Ectodermal cell (in vitro differentiated cells): ENCODE measurements around the gene HPCA.
A peak's percentile ranks its signal among the peaks of the same experiment; 100 is the strongest.

Experiments used
- H3K27ac ChIP-seq: 2 replicates; pipeline ENCODE4 v1.7.0; 2013; ENCODE audit warnings: mild to moderate bottlenecking, low read depth, low read length; ENCODE audit not compliant: insufficient read depth, poor library complexity, severe bottlenecking
- H3K27me3 ChIP-seq: 2 replicates; pipeline ENCODE4 v1.7.0; 2013; ENCODE audit warnings: mild to moderate bottlenecking, low read length; ENCODE audit not compliant: insufficient read depth, control insufficient read depth, poor library complexity, severe bottlenecking
- H3K36me3 ChIP-seq: one replicate; pipeline ENCODE4 v1.7.0; 2013; ENCODE audit warnings: low read length; ENCODE audit not compliant: control insufficient read depth, insufficient read depth
- H3K4me1 ChIP-seq: one replicate; pipeline ENCODE4 v1.7.0; 2013; ENCODE audit warnings: low read length; ENCODE audit not compliant: control insufficient read depth, insufficient read depth
- H3K4me3 ChIP-seq: 2 replicates; pipeline ENCODE4 v1.7.0; 2013; ENCODE audit warnings: low read depth, low read length, control low read depth; ENCODE audit not compliant: insufficient read depth
- H3K9me3 ChIP-seq: 2 replicates; pipeline ENCODE4 v1.7.0; 2013; ENCODE audit warnings: mild to moderate bottlenecking, low read length, moderate library complexity; ENCODE audit not compliant: control insufficient read depth
- WGBS, 2 experiments: methylation state at CpG; one replicate each; pipeline ENCODE4 v1.1.7; 2013; ENCODE audit warnings: missing lambda C conversion rate in 2 of 2; 5-methylcytosine and 5-hydroxymethylcytosine counted together

HPCA gene

GRCh38 chr1:32919811-32920733, 33.8 kb downstream of the HPCA start:
- peaks cover 26% of the 10 kb centered on the region for H3K27me3 ChIP-seq
- no peak overlapping the region for H3K4me3 ChIP-seq
- no peaks in the 10 kb centered on the region for H3K36me3 ChIP-seq
- no peaks in the 10 kb centered on the region for H3K9me3 ChIP-seq
- peaks cover 4% of the 10 kb centered on the region for H3K4me1 ChIP-seq
- no peak overlapping the region for H3K27ac ChIP-seq
- WGBS, 2 experiments = 92% methylated on average over 11 of the region's 11 CpGs

- WGBS, 2 experiments = 94% methylated on average over 7 of the region's 7 CpGs
- Histone ChIP-seq H3K27ac (no peak overlapping the region), H3K4me3 (no peak overlapping the region)
Measured at GRCh38 chr1:32920833-32921232, 34.5 kb downstream of the HPCA start.

GRCh38 chr1:32924881-32925344, 38.6 kb downstream of the HPCA start:
- peak overlapping the region; percentile 29 for H3K4me3 ChIP-seq
- H3K36me3 ChIP-seq = no peaks in the 10 kb centered on the region
- peaks cover 53% of the 10 kb centered on the region for H3K27me3 ChIP-seq
- H3K4me1 ChIP-seq = peaks cover 16% of the 10 kb centered on the region
- 1% methylated on average over 31 of the region's 31 CpGs for WGBS, 2 experiments
- no peaks in the 10 kb centered on the region for H3K9me3 ChIP-seq
- H3K27ac ChIP-seq = no peak overlapping the region

More at GRCh38 chr1:32920833-32921232, 34.5 kb downstream of the HPCA start:
- Histone ChIP-seq H3K9me3 (no peaks in the 10 kb centered on the region), H3K36me3 (no peaks in the 10 kb centered on the region), H3K4me1 (peaks cover 11% of the 10 kb centered on the region), H3K27me3 (peaks cover 33% of the 10 kb centered on the region)

- Histone ChIP-seq H3K4me3 (peak overlapping the region; percentile 29), H3K27ac (no peak overlapping the region), H3K27me3 (peaks cover 53% of the 10 kb centered on the region), H3K9me3 (no peaks in the 10 kb centered on the region), H3K36me3 (no peaks in the 10 kb centered on the region), H3K4me1 (peaks cover 16% of the 10 kb centered on the region)
- WGBS, 2 experiments = 1% methylated on average over 24 of the region's 24 CpGs
Measured at GRCh38 chr1:32925403-32926162, 39.3 kb downstream of the HPCA start.

GRCh38 chr1:32926562-32926961, 40.3 kb downstream of the HPCA start:
- WGBS, 2 experiments = 49 to 50% methylated on average over 5 to 6 of the region's 6 CpGs
- Histone ChIP-seq H3K4me3 (no peak overlapping the region), H3K9me3 (no peaks in the 10 kb centered on the region), H3K27me3 (peaks cover 53% of the 10 kb centered on the region), H3K4me1 (peaks cover 16% of the 10 kb centered on the region), H3K36me3 (no peaks in the 10 kb centered on the region), H3K27ac (no peak overlapping the region)

GRCh38 chr1:32927441-32927840, 41.1 kb downstream of the HPCA start:
- Histone ChIP-seq H3K27me3 (peaks cover 51% of the 10 kb centered on the region), H3K27ac (no peak overlapping the region), H3K9me3 (no peaks in the 10 kb centered on the region), H3K4me3 (no peak overlapping the region), H3K36me3 (no peaks in the 10 kb centered on the region), H3K4me1 (peaks cover 16% of the 10 kb centered on the region)
- WGBS, 2 experiments = 91 to 92% methylated on average over 2 of the region's 2 CpGs

GRCh38 chr1:32928285-32928684, 42.0 kb downstream of the HPCA start:
- Histone ChIP-seq H3K27me3 (peaks cover 45% of the 10 kb centered on the region), H3K27ac (no peak overlapping the region), H3K36me3 (no peaks in the 10 kb centered on the region), H3K4me1 (peaks cover 16% of the 10 kb centered on the region), H3K9me3 (no peaks in the 10 kb centered on the region), H3K4me3 (no peak overlapping the region)
- WGBS, 2 experiments = 86 to 95% methylated on average over 2 of the region's 2 CpGs

GRCh38 chr1:32928715-32929114, 42.4 kb downstream of the HPCA start:
- 93 to 94% methylated on average over 8 of the region's 8 CpGs for WGBS, 2 experiments
- Histone ChIP-seq H3K36me3 (no peaks in the 10 kb centered on the region), H3K9me3 (no peaks in the 10 kb centered on the region), H3K27me3 (peaks cover 41% of the 10 kb centered on the region), H3K4me1 (peaks cover 16% of the 10 kb centered on the region), H3K4me3 (no peak overlapping the region), H3K27ac (no peak overlapping the region)

- H3K4me3 ChIP-seq = no peak overlapping the region
- H3K27ac ChIP-seq = no peak overlapping the region
- WGBS, 2 experiments = 78 to 86% methylated on average over 1 to 2 of the region's 2 CpGs
- no peaks in the 10 kb centered on the region for H3K9me3 ChIP-seq
- H3K27me3 ChIP-seq = peaks cover 34% of the 10 kb centered on the region
- H3K36me3 ChIP-seq = no peaks in the 10 kb centered on the region
- peaks cover 15% of the 10 kb centered on the region for H3K4me1 ChIP-seq
Measured at GRCh38 chr1:32929366-32929765, 43.1 kb downstream of the HPCA start.

- Histone ChIP-seq H3K4me1 (no peaks in the 10 kb centered on the region), H3K27ac (no peak overlapping the region)
- WGBS, 2 experiments = 83 to 84% methylated on average over 1 of the region's 1 CpG
Measured at GRCh38 chr1:32931760-32932159, 45.5 kb downstream of the HPCA start.

More at GRCh38 chr1:32931760-32932159, 45.5 kb downstream of the HPCA start:
- no peak overlapping the region for H3K4me3 ChIP-seq
- peaks cover 11% of the 10 kb centered on the region for H3K27me3 ChIP-seq
- peaks cover 4% of the 10 kb centered on the region for H3K36me3 ChIP-seq
- no peaks in the 10 kb centered on the region for H3K9me3 ChIP-seq
